Urothelium cell line (cell line): Measurements from ENCODE around the gene NR2F1-AS1.

Experiments
- DNase-seq: peaks from one replicate; pipeline ENCODE4 v3.0.0; 2011; ENCODE audit warnings: low spot score, mixed read lengths
- FAIRE-seq: peaks from 2 replicates; lab custom pipeline; 2011; peaks lifted over from hg19 to GRCh38; lab: Jason Lieb, UNC

NR2F1-AS1 gene

DNA sequence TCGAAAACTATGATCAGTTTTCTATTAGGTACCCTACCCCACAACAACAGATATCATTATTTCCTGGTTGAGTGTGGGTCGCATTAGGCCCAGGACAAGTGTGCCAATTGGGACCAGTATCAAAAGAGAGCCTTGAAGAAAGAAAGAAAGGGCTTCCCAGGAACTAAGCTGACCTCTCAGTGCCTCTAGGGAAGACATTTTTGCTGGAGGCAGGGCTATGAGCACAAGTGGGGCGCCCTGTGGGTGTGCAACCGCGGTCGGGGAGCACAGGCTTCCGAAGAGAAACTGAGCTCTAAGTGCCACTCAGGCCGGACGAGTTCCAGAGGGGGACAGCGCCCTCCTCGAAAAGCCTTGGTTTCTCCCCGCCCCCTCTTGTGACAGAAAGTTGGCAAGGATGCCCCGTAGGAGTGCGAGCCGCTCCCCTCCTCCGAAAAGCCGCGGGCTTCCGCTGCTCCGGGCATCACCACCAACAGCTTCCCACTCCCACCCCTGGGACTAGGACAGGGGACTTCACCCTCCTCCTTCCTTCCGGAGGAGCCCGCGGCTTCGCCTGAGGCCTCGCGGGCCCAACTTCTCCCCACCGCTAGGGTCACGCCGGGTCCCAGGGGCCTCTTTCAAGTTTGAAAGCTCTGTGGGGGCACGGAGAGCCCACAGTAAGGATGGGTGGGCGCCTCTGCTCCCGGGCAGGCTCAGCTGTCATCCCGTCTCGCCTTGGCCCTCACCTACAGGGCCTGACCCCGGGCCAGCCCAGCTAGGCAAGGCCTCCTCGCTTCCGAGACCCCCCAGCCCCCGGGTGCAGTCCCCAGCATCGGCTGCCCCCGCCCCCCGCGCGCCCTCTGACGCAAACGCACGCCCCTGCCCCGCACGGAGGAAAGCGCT lies 2.0 kb downstream of the NR2F1-AS1 start:
- FAIRE-seq (no peak), DNase-seq (no peak)

DNA sequence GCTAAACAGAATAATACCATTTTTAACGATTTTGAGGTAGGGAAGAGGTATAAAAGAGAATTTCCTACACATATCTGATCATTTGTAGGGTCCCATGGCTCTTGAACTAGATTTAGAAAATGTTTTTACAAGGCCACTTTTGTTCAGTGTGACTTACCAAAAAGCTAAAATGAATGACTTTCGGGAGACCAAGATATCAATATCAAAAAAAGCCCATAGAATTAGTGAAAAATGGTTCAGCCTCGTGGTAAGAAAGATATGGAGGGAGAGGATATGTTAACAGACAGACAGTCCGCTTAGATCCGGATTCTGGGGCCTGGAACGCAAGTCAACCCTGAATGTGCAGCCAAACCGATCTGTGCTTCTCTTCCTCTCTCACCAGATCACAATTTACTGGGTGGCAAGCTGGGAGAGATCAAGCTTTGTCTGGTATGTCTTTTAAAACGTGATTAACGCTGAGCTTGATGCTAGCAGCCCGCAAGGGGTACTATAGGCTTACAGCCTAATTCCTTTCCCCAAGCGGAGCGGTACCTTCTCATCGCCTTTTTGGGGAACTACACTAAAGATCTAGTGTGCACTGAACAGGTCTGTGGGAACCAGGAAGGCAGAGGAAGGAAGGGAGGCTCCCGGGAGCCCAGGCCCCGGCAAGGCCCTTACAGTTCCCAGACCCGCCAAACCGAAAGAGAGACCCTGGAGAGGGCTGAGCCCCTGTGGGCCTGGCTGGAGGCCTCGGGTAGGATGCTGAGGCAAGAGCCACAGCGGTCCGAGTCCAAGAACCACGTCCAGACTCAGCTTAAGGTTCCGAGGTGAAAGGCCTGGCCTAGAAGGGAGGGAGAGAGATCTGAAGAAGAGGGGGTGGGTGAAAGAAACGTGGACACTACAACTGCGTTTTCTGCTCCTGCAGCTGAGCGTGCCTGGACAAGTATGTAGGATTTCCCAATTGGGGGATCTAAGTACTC lies 2.9 kb downstream of the NR2F1-AS1 start:
- DNase-seq (no peak), FAIRE-seq (no peak)

DNA sequence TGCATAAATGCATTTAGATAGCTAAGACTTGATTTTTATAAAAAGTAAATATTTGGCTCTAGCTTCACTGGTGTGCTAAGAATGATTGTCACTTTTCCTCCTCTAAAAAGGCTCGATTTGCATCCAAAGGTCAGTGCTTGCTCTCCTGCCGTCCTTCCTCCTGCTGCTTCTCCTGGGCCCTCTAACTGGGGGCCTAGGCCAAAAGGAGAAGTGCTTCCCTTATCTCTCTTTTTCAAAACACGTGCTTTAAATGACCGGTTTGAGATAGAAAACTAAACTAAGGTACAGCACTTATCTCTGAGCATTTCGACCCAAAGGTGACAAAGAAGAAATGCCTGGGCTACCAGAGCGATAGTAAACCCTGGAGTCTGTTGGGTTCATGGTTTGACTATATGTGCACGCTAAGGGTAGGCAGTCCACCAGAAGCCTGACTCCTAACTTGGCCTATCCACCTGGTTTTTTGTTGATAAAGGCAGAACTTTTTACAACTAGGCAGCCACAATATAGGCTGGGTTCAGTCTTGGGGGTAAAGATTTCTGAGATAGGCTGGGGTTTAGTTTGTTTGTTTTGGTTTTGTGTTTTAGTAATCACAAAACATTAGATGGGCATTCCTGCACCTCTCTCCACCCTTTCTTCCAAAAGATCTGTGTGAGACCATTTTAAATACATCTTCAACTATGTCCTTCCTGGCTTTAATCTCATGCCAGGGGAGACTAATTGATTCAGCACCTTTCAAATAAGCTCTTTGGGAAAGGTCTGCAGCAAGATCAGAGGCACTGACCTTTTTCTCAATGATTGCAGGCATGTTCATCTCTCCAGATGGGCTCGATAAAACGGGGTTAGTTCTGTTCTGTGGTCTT lies 3.8 kb downstream of the NR2F1-AS1 start:
- DNase-seq = no peak

DNA sequence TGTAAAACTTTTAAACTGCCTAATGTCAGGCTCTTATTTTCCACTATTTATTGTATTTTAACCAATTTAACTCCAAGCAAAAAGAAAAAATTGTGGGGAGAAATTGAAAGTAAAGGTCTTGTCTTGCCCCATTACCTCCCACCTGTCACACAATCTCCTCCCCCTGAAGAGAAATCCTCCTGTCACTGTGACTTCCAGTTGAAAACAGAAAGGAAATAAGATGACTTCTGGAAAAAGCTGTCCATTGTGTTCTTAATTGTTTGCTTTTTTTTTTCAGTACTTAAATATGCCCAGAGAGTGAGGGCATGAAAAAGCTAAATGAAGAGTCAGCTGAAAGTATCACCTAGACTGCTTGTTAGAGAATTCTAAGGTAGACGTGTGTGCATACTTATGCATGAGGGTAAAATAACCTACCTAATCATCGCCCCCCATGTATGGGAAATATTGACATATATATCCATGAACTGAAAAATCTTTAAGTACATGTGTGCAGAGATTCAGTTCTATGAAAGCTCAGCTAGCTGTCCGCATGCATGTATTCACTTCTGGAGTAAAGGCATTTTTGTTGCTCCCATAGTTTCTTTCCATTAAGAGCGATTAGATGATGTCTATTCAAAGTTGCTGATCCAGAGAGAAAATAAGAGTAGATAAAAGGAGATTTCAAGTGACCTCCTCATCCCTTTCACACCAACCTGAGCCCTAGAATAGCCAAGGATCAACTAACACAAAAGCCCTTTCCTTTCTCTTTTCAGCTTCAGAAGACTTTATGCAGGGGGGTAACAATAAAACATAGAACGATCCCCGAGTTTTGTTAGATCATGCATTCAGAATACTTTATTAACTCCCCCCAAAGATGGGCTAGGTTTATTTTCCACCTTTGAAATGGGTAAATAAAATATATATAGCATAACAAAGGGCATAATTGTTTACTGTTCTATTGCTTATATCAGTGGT lies 5.3 kb downstream of the NR2F1-AS1 start:
- FAIRE-seq = no peak

More for the DNA sequence above, 3.8 kb downstream of the NR2F1-AS1 start:
- no peak for FAIRE-seq

DNA sequence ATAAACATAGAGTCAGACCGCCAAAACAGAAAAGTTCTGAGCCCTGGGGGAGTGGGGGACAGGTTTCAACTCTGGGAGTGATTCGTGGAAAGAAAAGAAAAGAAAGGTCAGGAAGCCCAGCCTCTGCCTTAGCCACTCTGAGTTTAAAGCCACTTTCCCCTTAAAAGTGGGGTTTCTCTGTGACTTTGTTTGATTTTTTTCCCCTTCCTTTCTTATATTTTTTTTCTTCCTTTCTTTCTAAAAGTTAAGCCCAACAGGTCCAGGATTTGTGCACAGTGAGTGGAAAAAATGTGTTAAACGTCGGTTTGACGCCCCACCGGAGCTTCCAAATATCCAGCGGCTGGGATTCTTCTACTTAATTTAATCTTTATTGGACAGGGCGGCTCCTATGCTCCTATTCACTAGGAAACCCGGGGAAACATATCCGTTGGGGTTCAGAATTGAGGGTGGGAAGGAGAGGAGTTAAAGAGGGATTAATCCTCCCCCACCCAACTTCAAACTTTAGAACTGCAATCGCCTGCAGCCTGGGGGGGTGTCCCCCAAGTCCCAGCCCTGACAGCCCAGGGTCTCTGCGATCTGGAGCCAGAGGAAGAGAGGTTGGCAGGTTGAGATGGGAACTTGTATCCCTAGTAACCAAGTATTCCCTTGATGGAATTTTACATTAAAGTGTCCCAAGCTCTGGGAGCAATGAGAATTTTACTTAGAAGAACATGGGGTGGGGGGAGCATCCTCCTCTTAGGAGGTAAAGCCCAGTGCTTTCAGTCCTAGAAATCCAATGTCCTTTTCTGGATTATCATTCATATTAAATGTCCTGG lies 6.3 kb downstream of the NR2F1-AS1 start:
- FAIRE-seq (no peak), DNase-seq (no peak)

More for the DNA sequence above, 5.3 kb downstream of the NR2F1-AS1 start:
- no peak for DNase-seq

DNA sequence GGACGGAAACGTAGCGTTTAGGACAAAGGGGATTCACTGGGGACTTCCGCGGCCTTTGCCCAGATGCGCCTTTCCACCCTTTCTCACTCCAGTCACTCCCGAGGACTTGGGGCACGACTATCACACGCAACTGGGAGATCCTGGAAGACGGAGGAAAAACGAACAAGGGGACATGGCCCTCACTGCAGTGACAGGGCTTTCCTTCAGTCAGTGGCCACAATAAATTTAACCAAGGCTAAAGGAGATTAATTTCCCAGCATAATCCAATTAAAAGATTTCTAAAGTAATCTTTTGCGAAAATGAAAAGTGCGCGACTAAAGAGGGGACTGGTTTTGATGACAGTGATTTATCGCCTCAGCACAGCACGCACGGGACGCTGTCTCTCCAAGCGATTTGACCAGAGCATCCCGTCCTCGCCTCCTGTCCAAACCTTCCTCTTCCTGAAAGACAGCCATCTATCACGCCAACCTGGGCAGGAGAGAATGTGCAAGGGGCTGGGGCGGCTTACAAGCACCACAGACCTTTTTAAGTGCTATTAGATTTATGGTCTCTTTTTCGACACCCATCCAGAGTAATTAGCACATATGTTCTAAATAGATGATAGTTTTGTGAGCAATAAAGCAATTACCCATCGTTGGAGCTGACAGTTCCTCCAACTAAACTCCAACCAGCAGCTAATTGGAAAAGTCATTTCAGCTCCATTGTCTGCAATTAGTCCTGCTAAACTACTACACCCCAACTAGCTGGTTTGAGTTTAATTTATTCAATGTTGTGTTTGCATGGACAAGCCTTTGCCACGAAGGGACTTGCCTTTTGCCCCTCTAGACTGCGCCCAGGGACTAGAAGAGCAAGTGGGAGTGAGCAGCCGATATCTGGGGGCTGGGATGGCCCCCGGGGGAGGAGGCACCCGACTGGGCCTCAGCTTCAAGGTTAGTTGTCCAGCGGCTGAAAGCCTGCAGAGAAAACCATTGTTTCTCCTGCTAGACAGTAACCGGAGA lies 7.4 kb downstream of the NR2F1-AS1 start:
- DNase-seq (no peak), FAIRE-seq (no peak)

DNA sequence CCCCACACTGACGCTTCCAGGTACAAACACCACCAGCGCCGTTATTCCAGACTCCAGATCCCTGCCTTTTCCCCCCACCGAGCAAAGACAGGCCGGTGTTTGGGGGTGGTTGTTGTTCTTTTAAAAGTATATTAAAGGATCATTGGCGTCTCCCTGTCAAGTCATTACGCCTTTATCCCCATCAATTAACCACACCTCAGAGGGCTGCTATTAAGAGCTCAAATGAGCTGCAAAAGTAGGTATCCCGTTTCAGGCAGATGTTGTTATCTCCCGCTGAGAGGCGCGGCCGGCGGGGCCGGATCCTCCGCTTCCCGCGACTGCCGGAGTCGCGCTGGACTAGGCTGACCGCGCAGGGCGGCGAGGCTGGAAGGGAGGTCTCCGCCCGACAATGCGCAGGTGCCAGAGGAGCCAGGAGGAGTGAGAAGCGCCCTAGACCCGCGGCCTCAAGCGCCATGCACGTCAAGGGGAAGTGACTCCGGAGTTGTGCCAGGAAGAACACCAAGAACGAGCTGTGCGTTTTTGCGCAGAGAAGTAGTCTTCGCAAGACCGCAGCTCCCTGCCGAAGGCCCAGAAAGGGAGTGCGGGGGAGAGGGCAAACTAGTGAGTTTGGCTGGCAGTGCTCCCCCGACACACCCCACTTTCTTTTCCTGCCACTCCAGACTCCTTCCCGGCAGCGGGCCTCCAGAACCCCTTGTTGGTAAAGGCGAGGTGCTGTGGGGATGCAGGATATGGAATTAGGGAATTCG lies 8.2 kb downstream of the NR2F1-AS1 start:
- FAIRE-seq (no peak), DNase-seq (no peak)

DNA sequence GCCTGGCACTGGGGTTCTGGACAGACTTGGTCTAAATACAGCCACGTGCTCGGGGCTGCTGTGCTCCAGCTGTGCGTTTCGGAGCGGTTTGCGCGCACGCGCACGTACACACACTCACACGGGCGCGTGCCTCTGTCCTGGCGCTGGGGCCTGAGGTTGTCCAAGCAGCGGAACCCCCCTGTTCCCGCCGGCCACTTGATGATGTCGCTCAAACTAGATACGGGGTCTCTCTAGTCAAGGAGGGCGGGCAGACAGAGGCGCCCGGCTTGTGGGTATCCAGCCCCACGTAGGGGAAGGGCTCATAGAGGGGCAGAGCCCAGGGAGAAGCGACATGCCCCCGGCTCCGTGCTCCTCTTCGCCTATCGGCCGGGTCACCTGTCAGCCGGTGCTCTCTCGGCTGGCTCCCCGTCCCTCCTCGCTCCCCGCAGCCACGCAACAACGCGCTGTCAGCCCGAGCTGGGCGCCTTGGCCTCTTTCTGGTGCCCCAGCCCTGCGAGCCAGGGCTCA lies 8.9 kb downstream of the NR2F1-AS1 start:
- DNase-seq (no peak), FAIRE-seq (no peak)

DNA sequence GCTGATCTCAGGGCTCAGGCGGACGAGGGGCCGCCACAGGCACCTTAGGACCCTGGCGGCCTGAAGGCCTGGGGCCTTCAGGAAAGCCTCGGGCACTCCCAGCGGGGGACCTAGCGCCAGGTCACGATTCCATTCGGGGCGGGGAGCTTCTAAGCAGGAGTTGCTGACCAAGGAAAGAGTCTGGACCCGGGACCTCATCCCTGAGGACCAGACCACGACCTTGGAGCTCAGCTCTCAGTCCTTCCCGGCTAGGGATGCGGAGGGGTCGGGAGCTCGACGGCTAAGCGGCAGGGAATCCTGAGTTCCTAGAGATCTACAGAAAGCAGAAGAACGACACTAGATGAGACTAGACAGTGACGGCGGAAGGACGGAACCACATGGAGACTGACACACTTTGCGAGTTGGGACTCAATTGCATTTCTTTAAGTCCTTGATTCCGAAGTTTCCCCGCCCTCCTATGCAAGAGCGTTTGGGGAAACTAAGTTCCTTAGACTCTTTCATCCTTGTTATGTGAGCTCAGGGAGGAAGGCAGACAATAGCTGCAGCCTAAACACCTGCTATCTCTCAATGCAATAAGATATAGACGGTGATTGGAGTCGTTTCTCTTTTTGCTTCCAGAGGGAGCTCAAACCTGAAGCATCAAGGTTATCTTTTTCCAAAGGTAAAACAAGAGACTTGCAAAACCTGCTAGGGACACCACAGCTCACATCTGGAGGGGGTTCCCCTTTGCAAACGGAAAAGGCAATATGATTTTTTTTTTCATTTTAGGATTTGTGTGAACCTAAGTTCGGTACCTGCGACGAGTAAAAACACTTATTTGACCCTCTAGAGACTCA lies 9.7 kb downstream of the NR2F1-AS1 start:
- DNase-seq = no peak

DNA sequence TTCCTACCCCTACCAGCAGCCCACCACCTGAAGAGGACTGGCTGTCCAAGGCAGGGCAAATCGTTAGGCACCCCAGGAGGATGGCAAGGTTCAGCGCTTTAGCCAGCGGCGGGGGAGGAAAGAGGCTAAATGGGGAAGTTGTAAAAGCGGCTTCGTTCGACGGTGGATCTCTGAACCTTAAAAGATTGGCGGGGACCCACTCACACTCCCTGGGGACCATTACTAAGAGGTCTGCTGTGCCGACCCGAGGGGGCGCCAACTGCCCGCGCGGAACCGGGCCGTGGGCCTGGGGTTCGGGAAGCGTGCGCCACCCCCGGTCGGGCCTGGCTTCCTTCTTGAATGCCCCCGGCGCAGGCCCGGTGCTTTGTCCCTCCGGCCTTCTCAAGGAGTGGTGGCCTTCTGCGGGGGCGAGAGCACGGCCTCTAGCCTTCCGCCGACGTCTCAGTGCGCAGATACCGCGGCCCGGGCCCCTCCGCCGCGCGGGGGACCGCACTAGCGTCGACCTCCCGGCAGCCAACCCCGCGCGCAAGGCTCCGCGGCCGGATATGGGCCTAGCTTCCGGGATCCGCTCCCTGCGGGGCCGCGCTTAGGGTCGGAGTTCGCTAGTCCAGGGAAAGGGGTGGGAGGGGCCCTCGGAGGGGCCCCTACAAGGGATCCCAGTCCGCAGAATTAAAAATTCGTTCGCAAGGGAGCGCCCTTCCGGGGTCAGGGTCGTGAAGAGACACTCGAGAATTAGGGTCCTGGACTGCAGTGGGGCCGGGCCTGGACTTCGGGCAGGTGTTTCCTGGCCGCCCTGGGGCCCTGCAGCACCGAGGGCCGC lies 10.5 kb downstream of the NR2F1-AS1 start:
- no peak for DNase-seq
- no peak for FAIRE-seq

More for the DNA sequence above, 9.7 kb downstream of the NR2F1-AS1 start:
- FAIRE-seq = no peak

DNA sequence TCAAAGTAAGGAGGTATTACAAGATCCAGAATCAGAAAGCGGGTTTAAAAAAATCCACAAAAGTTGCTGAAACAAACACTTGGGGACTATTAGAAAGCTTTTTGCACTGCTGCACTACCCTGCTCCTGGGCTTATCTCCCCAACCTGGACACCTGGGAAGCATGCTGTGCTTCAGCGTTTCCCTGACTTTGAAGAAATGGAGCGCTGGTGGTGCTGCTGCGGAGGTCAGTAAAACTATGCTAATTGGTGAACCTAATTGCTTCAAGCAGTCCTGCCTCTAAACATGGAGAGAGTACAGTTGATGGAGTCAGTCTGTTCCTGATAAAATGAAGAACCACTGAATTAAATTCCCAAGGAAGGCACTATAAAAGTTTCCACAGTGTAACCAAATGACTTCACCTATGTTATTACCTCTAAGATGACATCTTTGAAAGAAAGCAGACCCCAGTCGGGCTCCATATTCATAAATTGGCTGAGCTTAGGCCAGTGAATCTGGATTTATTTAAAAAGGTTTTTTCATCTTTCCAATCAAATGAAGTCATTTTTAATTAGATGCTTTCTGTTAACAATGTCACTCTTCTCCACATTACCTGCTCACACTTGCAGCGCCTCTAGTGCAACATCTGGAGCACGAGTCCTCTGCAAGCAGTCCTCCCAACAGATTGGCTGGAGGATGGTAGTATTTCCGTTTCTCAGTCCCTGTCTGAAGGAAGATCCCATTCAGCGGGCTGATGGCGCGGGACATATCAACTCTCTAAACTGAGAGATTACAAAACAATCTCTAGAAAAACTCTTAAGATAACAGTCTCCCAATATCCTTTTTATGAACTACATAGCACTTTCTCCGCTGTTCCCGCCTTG lies 11.5 kb downstream of the NR2F1-AS1 start:
- no peak for FAIRE-seq
- no peak for DNase-seq

DNA sequence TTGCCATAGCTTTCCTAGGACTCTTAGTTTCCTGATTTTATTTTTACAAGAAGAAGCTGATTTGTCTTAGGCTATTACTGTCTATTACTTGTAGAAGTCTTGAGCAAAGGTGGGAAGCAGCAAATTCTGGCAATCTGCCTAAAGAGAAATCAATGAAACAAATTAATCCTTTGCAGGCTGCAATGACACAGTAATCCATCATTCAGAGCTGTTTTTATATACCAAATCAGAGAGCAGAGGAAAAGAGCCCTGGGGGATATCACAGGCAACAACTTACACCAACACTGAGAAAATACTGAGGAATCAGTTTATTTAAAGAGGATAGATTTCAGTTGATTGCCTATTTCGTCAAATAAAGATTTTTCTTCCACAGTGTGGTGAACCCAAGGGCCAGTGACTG lies 13.6 kb downstream of the NR2F1-AS1 start:
- FAIRE-seq = no peak
- no peak for DNase-seq

DNA sequence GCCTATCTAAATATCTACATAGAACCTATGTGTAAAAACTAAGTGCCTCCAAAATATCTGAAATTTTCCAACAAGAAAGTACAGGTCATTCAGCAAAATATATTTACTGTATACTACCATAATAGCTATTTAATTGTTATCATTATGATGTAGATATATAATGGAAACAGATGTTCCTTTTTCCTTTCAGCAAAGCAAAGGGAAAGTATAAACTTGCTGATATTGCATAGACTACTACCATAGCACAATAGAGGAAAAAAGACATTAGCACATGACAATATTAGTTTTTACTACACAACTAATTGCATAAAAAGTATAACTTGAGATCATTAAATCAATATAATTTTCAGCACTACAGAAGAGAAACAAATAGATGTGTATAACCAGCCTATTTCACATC lies 14.9 kb downstream of the NR2F1-AS1 start:
- FAIRE-seq (no peak), DNase-seq (no peak)
